Stimulated activated naive CD4-positive, alpha-beta T cell (primary cell): ENCODE data around the gene PIGQ.
A peak's percentile ranks its signal among the peaks of the same experiment; 100 is the strongest.

Experiments
- DNase-seq, 6 experiments: peaks; one replicate each; lab custom pipeline; 2025; lab: John Stamatoyannopoulos, UW

The PIGQ gene

DNA sequence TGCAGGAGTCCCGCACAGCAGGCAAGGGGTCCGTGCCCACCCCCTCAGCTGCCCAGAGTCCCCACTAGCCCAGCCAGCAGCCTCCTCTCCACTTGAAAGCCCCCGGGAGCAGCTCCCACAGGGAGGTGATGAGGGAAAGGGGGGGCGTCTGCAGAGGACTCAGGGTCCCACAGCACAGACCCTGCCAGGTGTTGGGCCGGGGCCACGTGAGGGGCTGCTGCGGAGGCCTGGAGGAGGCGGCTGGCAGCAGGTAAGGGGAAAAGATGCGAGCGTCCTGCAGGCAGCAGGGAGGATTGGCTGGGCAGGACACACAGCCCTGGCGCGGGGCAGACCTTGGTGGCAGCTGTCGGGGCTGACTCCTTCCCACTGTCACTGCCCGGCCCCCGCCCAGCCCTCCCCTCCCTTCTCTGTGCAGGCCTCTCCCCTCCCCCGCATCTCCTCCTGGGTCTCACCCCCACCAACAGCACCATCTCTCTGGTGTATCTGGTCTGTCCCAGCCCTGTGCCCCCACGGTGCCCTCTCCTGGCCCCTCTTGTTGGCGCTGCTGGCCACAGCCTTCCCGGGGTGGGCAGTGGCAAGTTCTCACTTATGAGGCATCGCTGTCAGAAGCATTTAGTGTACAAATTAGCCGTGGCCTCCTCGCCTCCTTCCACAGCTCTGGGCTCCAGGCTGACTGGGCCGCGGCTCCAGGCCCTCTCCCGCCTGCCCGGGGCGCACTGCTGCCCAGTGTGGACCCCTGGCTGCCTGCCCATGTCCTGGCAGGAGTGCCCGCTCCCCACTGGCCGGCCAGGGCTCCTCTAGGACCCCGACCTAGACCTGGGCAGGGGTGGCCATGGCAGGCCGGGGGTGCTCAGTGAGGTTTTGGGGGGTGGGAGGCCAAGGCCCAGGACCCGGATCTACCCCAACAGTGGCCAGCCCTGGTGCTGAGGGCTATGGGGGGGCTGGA lies 14.0 kb upstream of the PIGQ start:
- DNase-seq = no peak

DNA sequence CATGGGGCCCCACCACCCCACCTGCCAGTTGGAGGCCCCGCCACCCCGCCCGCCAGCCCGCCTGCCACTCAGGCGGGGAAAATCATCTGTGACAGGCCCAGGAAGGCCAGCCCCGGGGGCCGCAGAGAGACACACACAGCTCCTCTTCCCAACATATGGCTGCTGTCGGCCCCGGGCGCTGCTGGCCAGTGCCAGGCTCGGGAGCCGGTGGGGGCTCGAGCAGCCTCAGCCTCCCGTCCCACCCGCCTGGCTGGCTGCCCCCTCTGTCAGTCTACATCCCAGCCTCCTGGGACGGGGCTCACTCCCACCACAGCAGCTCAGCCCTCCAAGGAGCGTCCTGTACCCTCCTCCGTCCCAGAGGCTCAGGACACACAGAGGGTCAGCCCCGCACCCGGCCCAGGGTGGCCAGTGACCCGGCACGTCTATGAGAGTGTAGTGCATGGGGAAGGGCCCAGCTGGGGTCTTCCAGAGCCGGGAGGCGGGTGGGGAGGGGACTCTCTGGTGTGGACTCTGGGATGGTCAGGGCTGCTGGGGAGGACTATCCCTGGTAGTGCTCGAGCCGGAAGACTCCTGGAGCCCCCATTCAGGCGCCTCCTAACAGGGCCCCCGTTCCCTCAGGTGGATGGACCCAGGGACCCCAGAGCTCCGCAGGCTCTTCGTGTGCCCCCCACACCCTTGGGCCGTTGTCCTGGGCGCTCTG lies 13.1 kb upstream of the PIGQ start:
- DNase-seq = no peak

DNA sequence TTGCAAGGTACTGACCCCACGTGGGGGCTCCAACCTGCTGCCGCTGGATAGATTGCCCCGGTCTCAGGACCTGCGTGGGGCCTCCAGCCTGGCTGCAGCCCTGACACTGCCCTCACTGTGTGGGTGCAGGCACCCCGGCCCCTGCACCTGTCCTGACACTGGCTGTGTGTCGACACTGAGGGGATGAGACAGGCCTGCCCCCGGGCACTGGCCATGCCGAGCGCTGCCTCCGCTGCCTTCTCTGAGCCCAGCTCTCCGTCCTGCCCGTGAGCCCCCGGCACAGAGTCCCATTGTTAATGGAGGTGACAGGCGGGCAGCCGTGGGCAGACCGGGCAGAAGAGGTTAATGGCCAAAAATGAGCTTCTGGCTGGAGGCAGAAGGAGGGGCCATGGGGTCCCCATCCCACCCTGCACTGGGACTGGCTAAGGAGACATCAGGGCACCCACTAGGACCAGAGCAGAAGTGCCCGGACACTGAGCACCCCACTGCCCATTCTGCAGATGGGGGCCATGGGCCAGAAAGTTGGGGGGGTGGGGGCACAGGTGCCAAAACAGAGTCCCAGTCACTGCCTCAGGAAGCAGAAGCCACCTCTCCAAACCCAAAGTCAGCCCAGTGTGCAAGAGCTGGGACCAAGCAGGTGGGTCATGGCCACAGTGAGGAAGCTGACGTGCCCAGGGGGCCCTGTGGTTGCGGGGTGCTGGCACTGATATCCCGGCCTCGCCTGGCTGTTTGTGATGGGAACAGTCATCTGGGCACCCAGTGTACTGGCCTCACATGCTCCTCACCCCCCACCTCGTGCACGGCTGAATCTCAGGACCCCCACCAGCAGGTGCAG lies 12.1 kb upstream of the PIGQ start:
- DNase-seq = no peak

DNA sequence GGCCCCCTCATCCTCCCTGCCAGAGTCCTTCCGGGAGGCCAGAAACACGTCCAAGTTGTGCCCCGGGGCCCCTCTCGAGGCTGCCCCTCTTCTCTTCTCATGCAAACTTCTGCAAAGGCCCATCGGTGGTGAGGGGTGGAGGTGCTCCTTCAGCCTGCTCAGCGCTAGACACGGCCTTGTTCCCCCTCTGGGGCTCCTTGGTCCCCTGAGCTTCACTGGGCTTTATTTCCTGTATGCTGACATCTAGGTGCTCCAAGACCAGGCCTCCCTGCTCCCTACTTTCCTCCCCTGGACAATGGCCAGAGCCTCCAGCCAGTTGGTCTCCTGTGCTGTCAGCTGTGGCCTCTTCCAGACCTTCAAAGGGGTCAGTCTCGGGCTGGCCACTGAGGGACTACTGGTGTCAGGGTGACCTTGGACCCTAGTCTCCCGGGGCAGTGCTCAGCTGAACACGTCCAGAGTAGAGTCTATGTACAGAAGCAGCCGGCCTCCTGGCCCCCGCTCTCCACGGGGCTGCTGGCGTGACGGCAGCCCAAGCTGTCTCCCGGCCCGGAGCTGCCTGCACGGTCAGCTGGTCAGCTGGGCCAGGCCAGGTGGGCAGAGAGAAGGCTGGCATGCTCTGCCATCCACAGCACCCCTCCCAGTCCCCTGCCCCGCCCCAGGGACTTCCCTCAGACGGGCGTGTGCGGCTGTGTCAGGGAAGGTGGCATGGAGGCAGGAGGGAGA lies 11.3 kb upstream of the PIGQ start:
- DNase-seq = no peak

DNA sequence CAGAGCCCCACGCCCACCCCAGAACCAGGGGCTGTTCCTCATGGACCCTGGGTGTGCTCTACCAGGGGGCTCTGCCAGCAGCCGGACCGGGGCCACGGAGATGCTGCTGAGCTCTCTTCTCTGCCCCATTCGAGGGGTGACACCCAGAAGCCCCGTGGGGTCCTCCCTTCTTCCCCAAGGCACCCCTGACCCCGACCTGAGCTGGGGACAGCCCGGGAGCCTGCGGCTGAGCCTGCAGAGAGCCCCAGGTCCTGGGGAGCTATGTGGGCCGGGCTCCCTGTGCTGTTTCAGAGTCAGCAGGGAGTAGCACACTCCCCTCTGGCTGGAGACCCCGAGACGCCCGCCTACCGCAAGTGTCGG lies 10.8 kb upstream of the PIGQ start:
- no peak for DNase-seq

DNA sequence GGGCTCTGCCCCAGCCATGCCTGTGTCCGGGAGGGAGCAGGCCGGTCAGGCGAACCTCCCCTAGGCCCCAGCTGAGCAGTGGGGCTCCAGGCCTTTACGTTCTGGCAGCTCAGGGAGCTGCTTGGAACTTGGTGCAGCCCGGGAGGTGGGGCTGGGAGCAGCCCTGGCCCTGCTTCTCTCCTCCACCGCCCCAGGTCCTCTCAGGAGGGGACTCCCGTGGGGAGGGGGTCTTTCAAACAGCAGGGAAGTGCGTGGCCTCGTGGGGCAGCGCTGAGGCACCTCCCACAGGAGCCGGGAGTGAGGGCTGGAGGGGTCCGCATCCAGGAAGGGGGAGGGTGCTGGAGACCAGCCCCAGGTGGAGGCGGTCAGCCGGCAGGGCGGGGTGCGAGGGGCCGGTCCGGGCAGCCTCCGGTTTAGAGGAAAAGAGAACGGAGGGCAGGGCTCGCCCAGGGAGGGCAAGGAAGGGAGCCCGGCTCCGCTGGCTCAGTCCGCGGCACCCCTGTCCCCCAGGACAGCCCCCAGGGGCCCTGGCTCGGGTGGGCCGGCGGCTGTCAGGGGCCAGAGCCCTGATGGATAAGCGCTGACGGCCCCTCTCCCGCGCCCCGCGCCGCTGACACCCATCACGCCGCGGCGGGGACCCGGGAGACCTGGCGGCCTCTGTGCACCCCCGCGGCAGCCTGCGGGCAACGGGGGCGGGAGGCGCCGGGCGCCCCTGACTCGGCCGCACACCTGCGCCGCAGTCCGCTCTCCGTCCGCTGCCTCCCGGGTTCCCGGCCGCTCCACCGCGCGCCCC lies 10.2 kb upstream of the PIGQ start:
- no peak for DNase-seq

DNA sequence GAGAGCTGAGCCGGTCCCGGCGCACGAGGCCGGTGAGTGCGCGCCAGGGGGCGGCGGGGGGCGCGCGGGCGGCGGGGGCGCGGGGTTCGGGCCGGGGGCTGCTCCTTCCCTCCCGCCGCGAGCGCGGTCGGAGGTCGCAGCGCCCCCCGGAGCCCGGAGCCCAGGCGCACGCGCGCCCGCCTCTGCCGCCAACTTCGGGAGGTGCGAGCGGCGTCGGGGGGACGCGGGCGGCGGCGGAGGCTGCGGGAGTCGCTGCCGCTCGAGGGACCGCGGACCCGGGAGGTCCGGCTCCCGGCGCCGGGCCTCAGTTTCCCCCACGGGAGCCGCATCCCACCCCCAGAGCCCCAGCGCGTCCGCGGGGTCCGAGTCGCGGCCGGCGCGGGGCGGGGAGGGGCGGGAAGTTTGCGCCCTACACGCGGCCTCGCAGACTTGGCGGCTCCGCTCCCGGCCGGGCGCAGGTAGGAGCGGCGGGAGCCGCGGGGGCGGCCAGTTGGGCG lies 9.5 kb upstream of the PIGQ start, which contains the start of gene PRR35:
Gene PRR35, plus strand, starts transcription at position 191 of the 497 bp plus-strand sequence. CDS start 2,901 bp downstream, outside the sequence.
- DNase-seq = no peak

DNA sequence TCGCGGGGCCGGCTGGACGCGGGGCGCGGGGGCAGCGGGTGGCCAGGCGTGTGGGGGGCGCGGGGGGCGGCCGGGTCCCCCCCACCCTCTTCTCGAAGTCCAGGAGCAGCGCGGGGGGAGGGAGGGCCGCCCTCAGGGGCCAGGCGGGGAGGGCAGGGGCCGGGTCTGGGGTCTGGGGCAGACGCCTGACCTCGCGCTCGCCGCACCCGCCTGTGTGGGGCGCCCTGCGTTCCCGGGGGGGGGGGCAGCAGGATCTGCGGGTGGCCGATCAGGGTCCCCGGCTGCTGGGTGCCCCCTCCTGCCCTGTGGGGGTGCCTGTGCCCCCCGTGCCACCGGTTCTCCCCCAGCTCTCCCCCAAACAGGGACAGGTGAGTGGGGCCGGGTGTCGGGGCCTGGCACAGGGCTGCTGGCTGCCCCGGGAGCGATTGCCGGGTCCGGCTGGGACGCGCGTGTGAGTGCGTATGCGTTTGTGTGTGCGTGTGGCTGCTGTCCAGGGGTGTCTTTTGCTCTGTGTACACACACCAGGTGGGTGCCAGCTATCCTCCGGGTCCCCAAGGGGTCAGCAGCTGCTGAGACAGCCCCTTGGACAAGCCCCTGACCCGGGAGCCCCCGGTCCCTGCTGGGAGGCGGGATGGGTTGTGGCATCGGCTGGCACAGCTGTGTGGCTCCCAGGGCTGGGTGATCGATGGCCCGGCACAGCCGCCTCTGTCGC lies 8.9 kb upstream of the PIGQ start:
- no peak for DNase-seq

DNA sequence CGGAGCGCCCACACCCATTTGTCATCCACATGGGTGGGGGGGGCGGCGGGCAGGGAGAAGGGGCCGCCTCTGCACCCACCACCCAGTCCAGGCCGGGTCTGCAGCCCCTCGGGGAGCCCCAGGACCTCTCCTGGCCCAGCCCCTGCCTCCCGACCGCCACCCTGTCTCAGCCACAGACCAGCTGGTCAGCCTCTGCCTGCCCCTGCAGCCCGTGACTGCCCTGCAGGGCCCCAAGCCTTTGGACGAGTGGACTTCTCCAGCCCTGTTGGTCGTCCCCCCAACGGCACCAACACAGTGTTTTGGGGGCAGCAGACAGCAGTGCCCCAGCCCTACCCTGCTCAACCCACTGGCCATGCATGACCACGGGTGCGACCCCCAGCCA lies 8.4 kb upstream of the PIGQ start:
- no peak for DNase-seq

DNA sequence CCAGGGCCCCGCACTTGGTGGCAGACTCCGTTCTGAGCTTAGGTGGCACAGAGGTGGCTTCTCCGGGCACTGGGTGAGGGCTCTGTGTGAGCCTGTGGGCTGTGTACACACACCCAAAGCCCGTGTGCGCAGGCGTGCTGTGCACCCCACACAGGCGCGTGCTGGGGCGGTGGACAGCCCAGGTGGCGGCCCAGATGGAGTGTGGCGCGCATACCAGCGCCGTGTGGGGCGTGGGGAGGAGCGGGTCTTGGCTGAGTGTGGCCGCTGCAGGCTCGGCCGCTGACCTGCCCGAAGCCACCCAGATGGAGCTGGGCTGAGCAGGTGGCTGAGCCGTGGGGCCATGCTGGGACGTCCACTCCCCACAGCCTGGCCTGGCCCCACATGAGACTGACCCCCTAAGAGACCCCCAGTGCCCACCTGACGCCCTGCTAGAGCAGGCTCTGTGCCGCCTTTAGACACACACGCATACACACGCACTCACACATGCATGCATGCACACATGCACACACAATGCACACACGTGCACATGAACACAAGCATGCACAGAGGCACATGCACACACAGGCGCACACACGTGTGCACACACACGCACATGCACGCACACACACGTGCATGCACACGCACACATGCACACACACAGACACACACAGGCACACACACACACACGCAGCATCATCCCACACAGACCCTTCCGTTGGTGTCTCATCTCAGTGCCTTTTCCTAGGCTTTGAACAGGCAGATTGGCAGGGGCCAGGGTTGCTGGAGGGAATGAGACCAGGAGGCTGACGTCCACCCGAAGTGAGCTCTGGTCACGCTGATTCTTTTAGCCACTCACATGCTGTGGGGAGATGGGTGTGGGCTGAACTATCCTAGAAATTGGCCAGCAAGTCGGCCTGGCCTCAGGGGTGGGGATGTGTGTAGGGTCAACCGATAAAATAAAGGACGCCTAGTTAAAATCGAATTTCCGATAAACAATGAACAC lies 7.5 kb upstream of the PIGQ start:
- no peak for DNase-seq

DNA sequence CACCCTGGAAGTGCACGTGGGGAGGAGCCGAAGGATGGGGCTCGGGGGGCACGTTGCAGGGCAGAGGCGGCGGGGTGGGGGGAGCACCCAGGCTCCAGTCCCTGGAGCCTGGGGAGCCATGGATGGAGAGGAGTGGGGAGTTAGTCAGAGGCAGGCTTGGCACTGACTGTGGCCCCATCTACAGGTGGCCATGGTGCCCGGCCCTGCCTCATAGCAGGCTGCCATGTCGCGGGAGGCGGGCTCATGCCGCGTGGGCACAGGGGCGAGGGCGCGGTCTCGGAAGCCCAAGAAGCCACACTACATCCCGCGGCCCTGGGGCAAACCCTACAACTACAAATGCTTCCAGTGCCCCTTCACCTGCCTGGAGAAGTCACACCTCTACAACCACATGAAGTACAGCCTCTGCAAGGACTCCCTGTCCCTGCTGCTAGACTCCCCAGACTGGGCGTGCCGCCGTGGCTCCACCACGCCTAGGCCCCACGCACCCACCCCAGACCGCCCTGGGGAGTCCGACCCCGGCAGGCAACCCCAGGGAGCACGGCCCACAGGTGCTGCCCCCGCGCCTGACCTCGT lies 6.6 kb upstream of the PIGQ start:
- DNase-seq = no peak

DNA sequence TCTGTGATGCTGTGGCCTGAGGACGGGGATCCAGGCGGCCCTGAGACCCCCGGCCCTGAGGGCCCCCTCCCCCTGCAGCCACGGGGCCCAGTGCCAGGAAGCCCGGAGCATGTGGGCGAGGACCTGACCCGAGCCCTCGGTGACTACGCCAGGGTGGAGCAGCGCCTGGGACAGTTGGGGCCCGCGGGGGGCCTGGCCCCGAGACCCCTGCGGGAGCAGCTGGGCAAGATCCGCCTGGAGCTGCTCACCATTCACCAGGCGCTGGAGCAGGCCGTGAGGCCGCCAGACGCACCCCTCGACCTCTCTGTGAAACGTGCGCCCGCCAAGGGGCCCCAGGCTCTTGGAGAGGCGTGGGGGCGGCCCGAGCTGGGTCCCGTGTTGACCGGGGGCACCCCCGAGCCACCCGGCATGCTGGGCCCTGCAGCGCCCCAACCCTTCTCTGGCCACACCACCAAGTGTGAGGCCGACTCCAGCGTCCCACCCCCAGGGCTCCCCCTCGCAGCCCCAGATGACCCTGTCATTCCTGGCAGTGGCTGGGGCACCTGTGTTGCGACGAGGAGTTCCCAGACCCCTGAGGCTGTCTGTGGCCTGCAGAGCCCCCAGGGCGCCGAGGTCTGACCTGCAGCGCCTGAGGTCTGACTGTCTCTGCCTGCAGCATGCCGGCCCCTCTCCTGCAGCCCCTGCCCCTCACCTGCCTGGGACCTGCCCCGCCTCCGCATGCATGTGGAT lies 4.9 kb upstream of the PIGQ start:
- no peak for DNase-seq

DNA sequence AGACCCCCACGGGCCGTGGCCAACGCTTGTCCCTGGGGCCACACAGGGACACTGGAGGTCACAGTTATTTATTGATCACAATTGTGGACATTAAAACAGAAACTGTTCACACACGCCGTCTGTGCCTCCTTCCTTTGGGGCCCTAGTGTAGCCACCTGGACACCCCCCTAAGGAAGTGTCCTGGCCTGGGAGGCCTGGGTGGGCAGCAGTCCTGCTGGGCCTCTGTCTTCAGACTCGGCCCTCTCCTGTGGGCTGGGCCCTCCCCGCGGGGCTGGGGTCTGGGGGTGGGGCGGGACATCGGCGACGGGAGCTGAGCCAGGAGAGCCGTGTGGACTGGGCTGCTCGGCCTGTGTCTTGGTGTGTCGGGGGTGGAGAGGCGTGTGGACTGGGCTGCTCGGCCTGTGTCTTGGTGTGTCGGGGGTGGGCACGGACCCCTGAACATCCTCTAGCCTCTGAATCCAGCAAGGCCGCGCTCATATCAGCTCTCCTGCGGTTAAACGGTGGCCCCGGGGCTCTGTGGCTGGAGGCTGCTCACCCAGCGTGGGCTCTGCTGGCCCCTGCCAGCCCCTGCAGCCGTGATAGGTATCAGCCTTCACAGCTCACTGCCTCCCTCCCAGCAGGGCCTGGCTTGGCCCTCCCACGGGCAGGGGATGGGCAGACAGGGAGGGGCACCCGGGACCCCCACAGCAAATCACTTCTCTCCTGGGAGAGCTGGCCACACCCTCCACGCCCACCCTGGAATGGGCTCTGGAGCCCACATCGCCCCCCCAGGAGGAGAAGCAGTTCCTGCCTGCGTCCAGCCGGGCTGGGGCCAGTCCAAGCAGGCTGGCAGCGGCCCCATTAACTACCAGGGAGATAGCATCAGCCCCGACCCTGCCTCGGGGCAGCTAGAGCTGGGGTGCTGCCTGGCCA lies 4.1 kb upstream of the PIGQ start:
- no peak for DNase-seq

DNA sequence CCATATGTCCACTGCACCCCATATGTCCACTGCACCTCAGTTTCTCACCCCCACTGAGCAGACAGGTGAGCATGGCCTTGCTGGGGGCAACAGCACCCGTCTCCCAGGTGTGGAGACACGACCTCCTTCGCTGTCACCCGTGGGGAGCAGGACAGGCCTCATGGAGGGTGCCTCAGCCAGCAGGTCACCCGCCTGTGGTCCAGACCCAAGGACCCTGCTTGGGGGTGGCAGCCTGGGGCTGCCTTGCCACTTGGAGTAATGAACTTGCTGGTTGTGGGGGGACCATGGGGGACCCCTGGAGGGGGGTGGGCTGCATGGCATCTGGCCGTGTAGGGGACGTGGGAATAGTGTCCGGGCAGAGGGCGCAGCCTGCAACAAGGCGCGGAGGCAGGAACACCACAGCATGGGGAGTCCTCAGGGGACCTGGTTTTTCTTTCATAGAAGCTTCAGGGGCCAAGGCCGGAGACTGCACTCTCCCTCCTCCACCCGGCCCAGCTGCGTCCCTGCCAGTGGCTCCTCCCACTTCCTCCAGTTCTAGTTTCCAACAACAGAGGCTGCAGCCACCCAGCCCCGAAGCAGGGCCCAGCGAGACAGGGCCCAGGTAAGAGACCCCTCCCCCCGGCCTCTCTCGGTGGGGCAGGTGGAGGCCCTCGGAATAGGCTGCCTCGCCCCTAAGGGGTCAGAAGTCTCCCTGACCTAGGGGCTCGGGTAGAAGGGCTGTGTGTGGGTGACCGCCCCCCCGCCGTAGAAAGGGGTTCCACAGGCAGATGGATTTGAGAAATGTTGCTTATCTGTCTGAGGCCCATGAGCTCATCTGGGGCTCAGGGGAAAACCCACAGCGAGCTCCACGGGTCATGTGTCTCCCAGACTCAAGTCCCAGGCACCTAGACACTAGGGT lies 3.0 kb upstream of the PIGQ start, which contains the start of gene NHLRC4:
Gene NHLRC4, plus strand, starts transcription at position 531 of the 898 bp plus-strand sequence. CDS start 1,043 bp downstream, outside the sequence.
- peak in 4 of 6 experiments; percentile 19 to 50 (median 35) for DNase-seq
